Keratinocyte (primary cell): Measurements from ENCODE around the gene FXN. TPM values are rescaled to one million over a fixed set of nuclear protein-coding genes. Genes with fewer than 3 reads are reported as not detected.

Source experiments
- DNase-seq: peaks from one replicate; pipeline ENCODE4 v3.0.0-alpha.2; 2011; ENCODE audit warnings: low read depth, missing footprints, low spot score
- FAIRE-seq: peaks from 2 replicates; lab custom pipeline; 2011; peaks lifted over from hg19 to GRCh38; lab: Jason Lieb, UNC
- H2AFZ ChIP-seq: 2 replicates; pipeline ENCODE4 v1.6.0; 2012; ENCODE audit warnings: low read length, control low read depth, inconsistent platforms; ENCODE audit not compliant: control insufficient read depth
- H3K27ac ChIP-seq: 2 replicates; pipeline ENCODE4 v1.5.1; 2011; ENCODE audit warnings: low read length; ENCODE audit not compliant: control insufficient read depth, insufficient read depth
- H3K27me3 ChIP-seq: 3 replicates; pipeline ENCODE4 v1.6.0; 2011; ENCODE audit warnings: low read length; ENCODE audit not compliant: control insufficient read depth, insufficient read depth; ENCODE audit errors: extremely low read depth
- H3K36me3 ChIP-seq, 2 experiments: 2 replicates in 1 of 2; 3 replicates in 1 of 2; pipeline ENCODE4 v1.5.1; 2011; ENCODE audit warnings: low read length in 2 of 2, mild to moderate bottlenecking in 1 of 2; ENCODE audit not compliant: control insufficient read depth in 2 of 2, insufficient read depth in 2 of 2; ENCODE audit errors: extremely low read depth in 1 of 2
- H3K4me1 ChIP-seq: 3 replicates; pipeline ENCODE4 v1.5.1; 2011; ENCODE audit warnings: low read length; ENCODE audit not compliant: control insufficient read depth, insufficient read depth; ENCODE audit errors: extremely low read depth
- H3K4me2 ChIP-seq: 3 replicates; pipeline ENCODE4 v1.6.0; 2011; ENCODE audit warnings: low read depth, low read length; ENCODE audit not compliant: control insufficient read depth, insufficient read depth; ENCODE audit errors: extremely low read depth
- H3K4me3 ChIP-seq, 3 experiments: fragments of 200-600 bp in 1 of 3; sonication (generic) in 1 of 3; 2 replicates in 2 of 3; 3 replicates in 1 of 3; pipeline ENCODE4 v1.5.1; 2011 to 2016; ENCODE audit warnings: low read length in 3 of 3, mild to moderate bottlenecking in 3 of 3, control low read depth in 2 of 3, inconsistent platforms in 1 of 3, low read depth in 1 of 3, mixed read lengths in 1 of 3, mixed run types in 1 of 3, moderate library complexity in 1 of 3; ENCODE audit not compliant: control insufficient read depth in 2 of 3, insufficient read depth in 2 of 3; ENCODE audit errors: extremely low read depth in 1 of 3
- H3K79me2 ChIP-seq: 2 replicates; pipeline ENCODE4 v1.6.0; 2012; ENCODE audit warnings: low read length; ENCODE audit not compliant: control insufficient read depth, insufficient read depth
- H3K9ac ChIP-seq: 3 replicates; pipeline ENCODE4 v1.6.0; 2011; ENCODE audit warnings: low read length; ENCODE audit not compliant: control insufficient read depth, insufficient read depth; ENCODE audit errors: extremely low read depth
- H3K9me1 ChIP-seq: 3 replicates; pipeline ENCODE4 v1.6.0; 2011; ENCODE audit warnings: low read length; ENCODE audit not compliant: control insufficient read depth, insufficient read depth; ENCODE audit errors: extremely low read depth
- H3K9me3 ChIP-seq: 2 replicates; pipeline ENCODE4 v1.5.1; 2012; ENCODE audit warnings: low read depth, low read length; ENCODE audit not compliant: control insufficient read depth
- H4K20me1 ChIP-seq: 3 replicates; pipeline ENCODE4 v1.6.0; 2011; ENCODE audit warnings: low read length; ENCODE audit not compliant: control insufficient read depth, insufficient read depth; ENCODE audit errors: extremely low read depth
- EZH2 ChIP-seq: IDR thresholded peaks from one replicate; pipeline ENCODE4 v1.6.1; 2012; ENCODE audit warnings: inconsistent platforms, mild to moderate bottlenecking, low read length, moderate library complexity
- dilution Hi-C: fragments of 300-500 bp; cut with MboI; formaldehyde crosslinking; loops from one replicate; pipeline ENCODE4 v1.7.0; 2020; ENCODE audit warnings: low sequenced_read_pairs; ENCODE audit not compliant: extremely low pct_ligation_motif_present
- polyA plus RNA-seq, 5 experiments: library from polyadenylated mRNA; depleted of rRNA in 3 of 5; stranded (reverse) in 3 of 5; stranded (forward) in 1 of 5; unstranded in 1 of 5; fragments of >200 nt; gene quantifications; 1 replicate in 1 of 5; 2 replicates in 3 of 5; 3 replicates in 1 of 5; pipeline versions ENCODE4 v1.2.1 to v1.2.3, GENCODE V29; 2011 to 2012; ENCODE audit warnings: missing spikeins in 2 of 5, low read depth in 1 of 5, low replicate concordance in 1 of 5
- TF ChIP-seq, protein P1 (sequence below), 3 experiments: IDR thresholded peaks in 1 of 3; conservative IDR thresholded peaks in 1 of 3; optimal IDR thresholded peaks in 1 of 3; 2 replicates in 2 of 3; 3 replicates in 1 of 3; pipeline versions ENCODE3 to v1.5.1; 2011; ENCODE audit warnings: low read length in 3 of 3, mild to moderate bottlenecking in 3 of 3, moderate library complexity in 2 of 3, control low read depth in 1 of 3, inconsistent platforms in 1 of 3; ENCODE audit not compliant: insufficient read depth in 2 of 3; ENCODE audit errors: extremely low read depth in 1 of 3

FXN gene
- polyA plus RNA-seq, 1 donor (not counting 4 experiments of a cell fraction or from before 2014, with no cell fraction given), result 24.3 TPM

DNA sequence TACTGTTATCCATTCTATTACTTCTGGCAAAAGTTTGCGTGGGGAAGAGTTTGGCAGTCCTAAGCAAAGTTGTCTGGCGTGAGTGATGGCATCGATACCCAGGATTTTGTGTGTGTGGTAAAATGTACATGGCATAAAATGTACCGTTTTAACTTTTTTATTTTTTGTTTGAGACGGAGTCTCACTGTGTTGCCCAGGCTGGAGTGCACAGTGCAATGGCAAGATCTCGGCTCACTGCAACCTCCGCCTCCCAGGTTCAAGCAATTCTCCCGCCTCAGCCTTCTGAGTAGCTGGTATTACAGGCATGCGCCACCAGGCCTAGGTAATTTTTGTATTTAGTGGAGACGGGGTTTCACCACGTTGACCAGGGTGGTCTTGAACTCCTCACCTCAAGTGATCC is 83.1 kb downstream of the FXN start:
- Histone ChIP-seq H2AFZ (no peak overlapping the region), H3K9ac (no peak overlapping the region), H3K4me3 (no peak overlapping the region), H3K9me1 (no peaks in the 10 kb centered on the region), H3K27me3 (no peaks in the 10 kb centered on the region), H3K27ac (no peak overlapping the region), H3K9me3 (no peaks in the 10 kb centered on the region), H4K20me1 (no peaks in the 10 kb centered on the region), H3K4me2 (no peak overlapping the region), H3K36me3 (no peaks in the 10 kb centered on the region), H3K79me2 (no peaks in the 10 kb centered on the region), H3K4me1 (peaks cover 14% of the 10 kb centered on the region)
- dilution Hi-C loops, result no loop called here
- no peak for DNase-seq
- TF ChIP-seq, protein P1, sequence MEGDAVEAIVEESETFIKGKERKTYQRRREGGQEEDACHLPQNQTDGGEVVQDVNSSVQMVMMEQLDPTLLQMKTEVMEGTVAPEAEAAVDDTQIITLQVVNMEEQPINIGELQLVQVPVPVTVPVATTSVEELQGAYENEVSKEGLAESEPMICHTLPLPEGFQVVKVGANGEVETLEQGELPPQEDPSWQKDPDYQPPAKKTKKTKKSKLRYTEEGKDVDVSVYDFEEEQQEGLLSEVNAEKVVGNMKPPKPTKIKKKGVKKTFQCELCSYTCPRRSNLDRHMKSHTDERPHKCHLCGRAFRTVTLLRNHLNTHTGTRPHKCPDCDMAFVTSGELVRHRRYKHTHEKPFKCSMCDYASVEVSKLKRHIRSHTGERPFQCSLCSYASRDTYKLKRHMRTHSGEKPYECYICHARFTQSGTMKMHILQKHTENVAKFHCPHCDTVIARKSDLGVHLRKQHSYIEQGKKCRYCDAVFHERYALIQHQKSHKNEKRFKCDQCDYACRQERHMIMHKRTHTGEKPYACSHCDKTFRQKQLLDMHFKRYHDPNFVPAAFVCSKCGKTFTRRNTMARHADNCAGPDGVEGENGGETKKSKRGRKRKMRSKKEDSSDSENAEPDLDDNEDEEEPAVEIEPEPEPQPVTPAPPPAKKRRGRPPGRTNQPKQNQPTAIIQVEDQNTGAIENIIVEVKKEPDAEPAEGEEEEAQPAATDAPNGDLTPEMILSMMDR (optimal IDR thresholded peaks at IDR 0.05 in 1 of 3, IDR thresholded peaks at IDR 0.05 in 1 of 3, conservative IDR thresholded peaks at IDR 0.05 in 1 of 3; ENCODE audit: extremely low read depth in 1 of 3, insufficient read depth in 2 of 3, low read length in 3 of 3), result no peak
- TF ChIP-seq EZH2, result no peak
- FAIRE-seq, result no peak

DNA sequence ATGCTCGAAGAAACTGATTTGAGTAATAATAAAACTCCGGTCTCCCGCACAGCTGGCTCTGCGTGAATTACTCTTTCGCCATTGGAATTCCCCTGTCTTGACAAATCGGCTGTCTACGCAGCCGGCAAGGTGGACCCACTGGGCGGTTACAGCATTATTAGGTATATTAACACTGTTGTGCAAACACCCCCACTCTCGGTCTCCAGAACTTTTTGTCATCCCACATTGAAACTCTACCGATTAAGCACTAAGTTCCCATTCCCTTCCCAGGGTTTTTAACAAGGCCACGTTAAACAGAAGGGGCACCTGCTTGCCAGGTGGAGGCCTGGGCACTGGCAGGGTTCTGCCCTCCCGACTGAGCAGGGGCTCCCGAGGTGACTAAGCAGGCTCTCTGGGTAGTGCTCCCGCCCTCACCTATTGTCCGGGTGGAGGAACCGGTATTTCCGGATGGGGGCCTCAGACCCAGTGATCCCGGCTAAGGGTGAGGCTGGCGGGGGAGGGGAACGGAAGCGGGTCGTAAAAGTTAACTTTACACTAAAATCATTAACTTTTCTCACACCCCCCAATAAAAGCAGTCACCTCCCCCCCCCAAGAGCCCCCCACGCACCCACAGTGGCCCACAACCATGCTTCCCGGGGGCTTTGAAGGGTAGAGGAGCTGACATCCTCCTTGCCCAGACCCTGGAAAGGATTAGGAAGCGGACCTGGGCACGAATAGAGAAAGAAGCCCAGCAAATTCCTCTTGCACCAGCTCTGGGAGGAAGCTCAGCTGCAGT is 85.0 kb downstream of the FXN start:
- H3K4me1 ChIP-seq, result peaks cover 14% of the 10 kb centered on the region

More for the DNA sequence above, 85.0 kb downstream of the FXN start:
- H3K79me2 ChIP-seq, result no peaks in the 10 kb centered on the region
- dilution Hi-C loops, result no loop called here
- no peaks in the 10 kb centered on the region for H4K20me1 ChIP-seq
- TF ChIP-seq, protein P1 (optimal IDR thresholded peaks at IDR 0.05 in 1 of 3, IDR thresholded peaks at IDR 0.05 in 1 of 3, conservative IDR thresholded peaks at IDR 0.05 in 1 of 3; ENCODE audit: extremely low read depth in 1 of 3, insufficient read depth in 2 of 3, low read length in 3 of 3), result no peak
- TF ChIP-seq EZH2, result no peak
- no peaks in the 10 kb centered on the region for H3K9me1 ChIP-seq
- peak overlapping the region; percentile 84 for H3K27ac ChIP-seq
- no peak for DNase-seq
- no peaks in the 10 kb centered on the region for H3K36me3 ChIP-seq
- peak overlapping the region; percentile 80 for H3K4me2 ChIP-seq
- H3K9me3 ChIP-seq, result no peaks in the 10 kb centered on the region
- H3K4me3 ChIP-seq, result peak overlapping the region; percentile 64 to 92 (median 70)
- peak overlapping the region; percentile 68 for H2AFZ ChIP-seq
- no peaks in the 10 kb centered on the region for H3K27me3 ChIP-seq
- peak overlapping the region; percentile 78 for H3K9ac ChIP-seq
- peak; percentile 34 for FAIRE-seq
